HUES6 (cell line): ENCODE data around the gene GRB7.
"Not testable (repeated sequence)": the region's sequence is repeated elsewhere in the genome, so short reads cannot be mapped to it uniquely, and the experiment has no call there.

ENCODE experiments used
- H3K27ac ChIP-seq: 2 replicates; pipeline ENCODE4 v1.7.0; 2013; ENCODE audit warnings: low read depth, mild to moderate bottlenecking, low read length, inconsistent platforms
- H3K27me3 ChIP-seq: 2 replicates; pipeline ENCODE4 v1.6.1; 2013; ENCODE audit warnings: low read length; ENCODE audit not compliant: control insufficient read depth, insufficient read depth
- H3K36me3 ChIP-seq: 2 replicates; pipeline ENCODE4 v1.6.1; 2013; ENCODE audit warnings: low read length; ENCODE audit not compliant: control insufficient read depth, insufficient read depth
- H3K4me1 ChIP-seq: 2 replicates; pipeline ENCODE4 v1.6.1; 2013; ENCODE audit warnings: low read length; ENCODE audit not compliant: control insufficient read depth, insufficient read depth
- H3K4me3 ChIP-seq: 2 replicates; pipeline ENCODE4 v1.5.1; 2013; ENCODE audit warnings: low read depth, low read length
- H3K9ac ChIP-seq: one replicate; pipeline ENCODE4 v1.6.1; 2013; ENCODE audit warnings: mild to moderate bottlenecking, low read length
- H3K9me3 ChIP-seq: 2 replicates; pipeline ENCODE4 v1.6.1; 2013; ENCODE audit warnings: low read depth, low read length; ENCODE audit not compliant: control insufficient read depth, insufficient read depth

Gene GRB7

DNA sequence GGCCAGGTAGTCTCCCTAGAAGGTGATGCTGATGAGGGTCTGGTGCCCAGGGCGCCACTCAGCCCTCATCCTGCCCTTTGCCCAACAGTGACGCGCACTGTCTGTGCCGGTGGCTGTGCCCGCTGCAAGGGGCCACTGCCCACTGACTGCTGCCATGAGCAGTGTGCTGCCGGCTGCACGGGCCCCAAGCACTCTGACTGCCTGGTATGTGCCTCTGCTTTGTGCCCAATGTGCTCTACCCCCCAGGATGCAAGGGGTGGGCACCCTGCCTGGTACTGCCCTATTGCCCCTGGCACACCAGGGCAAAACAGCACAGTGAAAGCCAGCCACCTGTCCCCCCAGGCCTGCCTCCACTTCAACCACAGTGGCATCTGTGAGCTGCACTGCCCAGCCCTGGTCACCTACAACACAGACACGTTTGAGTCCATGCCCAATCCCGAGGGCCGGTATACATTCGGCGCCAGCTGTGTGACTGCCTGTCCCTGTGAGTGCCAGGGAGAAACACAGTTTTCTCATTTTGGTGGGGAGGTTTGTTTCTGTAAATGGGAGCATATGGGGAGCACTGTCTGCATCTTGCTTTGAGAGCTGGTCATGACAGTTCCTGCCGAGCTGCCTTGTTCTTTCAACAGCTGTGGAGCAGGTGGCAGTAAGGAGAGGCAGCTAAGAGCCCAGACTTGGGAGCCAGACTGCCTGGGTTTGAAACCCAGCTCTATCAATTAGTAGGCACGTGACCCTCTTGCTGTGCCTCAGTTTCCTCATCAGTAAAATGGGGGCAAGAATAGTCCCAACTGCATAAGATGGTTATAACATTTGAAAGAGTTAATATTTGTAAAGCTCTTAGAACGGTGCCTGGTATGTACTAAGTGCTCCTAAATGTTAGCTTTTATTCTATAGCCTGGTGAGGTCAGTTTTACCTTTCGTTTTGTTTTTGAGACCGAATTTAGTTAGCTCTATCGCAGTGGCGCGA lies 27.5 kb upstream of the GRB7 start:
- H3K9ac ChIP-seq: no peak overlapping the region
- no peaks in the 10 kb centered on the region for H3K9me3 ChIP-seq
- no peak overlapping the region for H3K4me3 ChIP-seq
- H3K4me1 ChIP-seq: peaks cover 8% of the 10 kb centered on the region
- H3K27ac ChIP-seq: no peak overlapping the region
- peaks cover 87% of the 10 kb centered on the region for H3K36me3 ChIP-seq
- H3K27me3 ChIP-seq: no peaks in the 10 kb centered on the region

DNA sequence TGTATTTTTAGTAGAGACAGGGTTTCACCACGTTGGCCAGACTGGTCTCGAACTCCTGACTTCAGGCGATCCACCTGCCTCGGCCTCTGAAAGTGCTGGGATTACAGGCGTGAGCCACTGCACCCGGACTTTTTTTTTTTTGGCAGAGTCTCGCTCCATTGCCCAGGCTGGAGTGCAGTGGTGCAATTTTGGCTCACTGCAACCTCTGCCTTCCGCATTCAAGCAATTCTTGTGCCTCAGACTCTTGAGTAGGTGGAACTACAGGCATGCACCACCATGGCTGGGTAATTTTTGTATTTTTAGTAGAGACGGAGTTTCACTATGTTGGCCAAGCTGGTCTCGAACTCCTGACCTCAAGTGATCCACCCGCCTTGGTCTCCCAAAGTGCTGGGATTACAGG lies 26.7 kb upstream of the GRB7 start:
- not testable (repeated sequence) for H3K27me3 ChIP-seq, H3K27ac ChIP-seq, H3K9ac ChIP-seq, H3K9me3 ChIP-seq, H3K4me1 ChIP-seq, H3K4me3 ChIP-seq
- H3K36me3 ChIP-seq: peaks cover 93% of the 10 kb centered on the region

DNA sequence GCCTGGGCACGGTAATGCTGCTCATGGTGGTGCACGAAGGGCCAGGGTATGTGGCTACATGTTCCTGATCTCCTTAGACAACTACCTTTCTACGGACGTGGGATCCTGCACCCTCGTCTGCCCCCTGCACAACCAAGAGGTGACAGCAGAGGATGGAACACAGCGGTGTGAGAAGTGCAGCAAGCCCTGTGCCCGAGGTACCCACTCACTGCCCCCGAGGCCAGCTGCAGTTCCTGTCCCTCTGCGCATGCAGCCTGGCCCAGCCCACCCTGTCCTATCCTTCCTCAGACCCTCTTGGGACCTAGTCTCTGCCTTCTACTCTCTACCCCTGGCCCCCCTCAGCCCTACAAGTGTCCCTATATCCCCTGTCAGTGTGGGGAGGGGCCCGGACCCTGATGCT lies 25.9 kb upstream of the GRB7 start:
- Histone ChIP-seq H3K9ac (no peak overlapping the region), H3K36me3 (peaks cover 93% of the 10 kb centered on the region)

DNA sequence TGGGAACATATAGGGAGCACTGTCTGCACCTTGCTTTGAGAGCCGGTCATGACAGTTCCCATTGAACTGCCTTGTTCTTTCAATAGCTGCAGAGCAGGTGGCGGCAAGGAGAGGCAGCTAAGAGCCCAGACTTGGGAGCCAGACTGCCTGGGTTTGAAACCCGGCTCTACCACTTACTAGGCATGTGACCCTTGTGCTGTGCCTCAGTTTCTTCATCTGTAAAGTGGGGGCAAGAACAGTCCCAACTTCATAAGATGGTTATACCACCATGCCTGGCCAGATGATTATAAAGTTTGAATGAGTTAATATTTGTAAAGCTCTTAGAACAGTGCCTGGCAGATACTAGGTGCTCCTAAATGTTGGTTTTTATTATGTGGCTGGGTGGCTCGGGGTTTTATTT lies 23.5 kb upstream of the GRB7 start:
- Histone ChIP-seq H3K4me3 (no peak overlapping the region), H3K27ac (no peak overlapping the region), H3K27me3 (no peaks in the 10 kb centered on the region), H3K4me1 (no peaks in the 10 kb centered on the region), H3K36me3 (peaks cover 93% of the 10 kb centered on the region), H3K9ac (no peak overlapping the region), H3K9me3 (no peaks in the 10 kb centered on the region)

More for the DNA sequence above, 25.9 kb upstream of the GRB7 start:
- Histone ChIP-seq H3K4me1 (no peaks in the 10 kb centered on the region), H3K27me3 (no peaks in the 10 kb centered on the region), H3K9me3 (no peaks in the 10 kb centered on the region), H3K4me3 (no peak overlapping the region), H3K27ac (no peak overlapping the region)

DNA sequence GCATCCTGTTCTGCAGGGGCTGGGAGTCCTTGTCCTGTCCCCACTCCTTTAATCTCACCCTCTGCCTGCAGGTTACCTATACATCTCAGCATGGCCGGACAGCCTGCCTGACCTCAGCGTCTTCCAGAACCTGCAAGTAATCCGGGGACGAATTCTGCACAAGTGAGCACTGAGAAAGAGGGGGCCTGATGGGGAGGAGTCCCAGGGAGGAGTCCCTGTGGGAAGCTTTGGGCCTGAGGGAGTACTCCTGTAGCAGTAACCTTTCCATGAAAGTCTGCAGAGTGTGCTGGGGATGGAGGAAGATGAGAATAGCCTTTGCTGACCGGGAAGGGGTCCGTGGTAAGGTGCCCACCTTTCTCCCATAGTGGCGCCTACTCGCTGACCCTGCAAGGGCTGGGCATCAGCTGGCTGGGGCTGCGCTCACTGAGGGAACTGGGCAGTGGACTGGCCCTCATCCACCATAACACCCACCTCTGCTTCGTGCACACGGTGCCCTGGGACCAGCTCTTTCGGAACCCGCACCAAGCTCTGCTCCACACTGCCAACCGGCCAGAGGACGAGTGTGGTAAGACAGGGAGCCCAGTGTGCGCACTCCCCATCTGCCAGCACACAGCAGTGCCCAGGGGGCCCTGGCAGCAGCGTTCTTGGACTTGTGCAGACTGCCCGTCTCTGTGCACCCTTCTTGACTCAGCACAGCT lies 22.2 kb upstream of the GRB7 start:
- H3K27ac ChIP-seq: no peak overlapping the region
- no peak overlapping the region for H3K4me3 ChIP-seq
- peak overlapping the region; percentile 26 for H3K9ac ChIP-seq
- no peaks in the 10 kb centered on the region for H3K4me1 ChIP-seq
- H3K27me3 ChIP-seq: no peaks in the 10 kb centered on the region
- no peaks in the 10 kb centered on the region for H3K9me3 ChIP-seq
- peaks cover 93% of the 10 kb centered on the region for H3K36me3 ChIP-seq

DNA sequence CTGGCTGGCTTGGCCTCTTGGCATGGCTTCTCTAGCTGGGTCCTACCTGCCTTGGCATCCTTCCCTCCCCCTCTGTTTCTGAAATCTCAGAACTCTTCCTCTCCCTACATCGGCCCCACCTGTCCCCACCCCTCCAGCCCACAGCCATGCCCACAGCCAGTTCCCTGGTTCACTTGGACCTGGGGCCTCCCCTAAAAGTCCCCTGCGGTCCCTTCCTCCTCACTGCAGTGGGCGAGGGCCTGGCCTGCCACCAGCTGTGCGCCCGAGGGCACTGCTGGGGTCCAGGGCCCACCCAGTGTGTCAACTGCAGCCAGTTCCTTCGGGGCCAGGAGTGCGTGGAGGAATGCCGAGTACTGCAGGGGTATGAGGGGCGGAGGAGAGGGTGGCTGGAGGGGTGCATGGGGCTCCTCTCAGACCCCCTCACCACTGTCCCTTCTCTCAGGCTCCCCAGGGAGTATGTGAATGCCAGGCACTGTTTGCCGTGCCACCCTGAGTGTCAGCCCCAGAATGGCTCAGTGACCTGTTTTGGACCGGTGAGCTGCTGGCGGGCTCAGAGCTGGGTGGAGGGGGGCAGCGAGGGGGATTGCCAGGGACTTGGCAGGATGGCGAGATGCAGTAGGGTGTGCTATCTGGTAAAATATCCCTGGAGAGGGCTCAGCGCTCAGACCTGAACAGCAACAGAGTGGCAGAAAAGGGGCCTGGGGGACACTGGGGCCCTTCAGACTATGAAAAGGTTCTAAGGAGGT lies 21.5 kb upstream of the GRB7 start:
- Histone ChIP-seq H3K27ac (no peak overlapping the region), H3K4me1 (no peaks in the 10 kb centered on the region), H3K36me3 (peaks cover 89% of the 10 kb centered on the region), H3K4me3 (no peak overlapping the region), H3K9me3 (no peaks in the 10 kb centered on the region), H3K9ac (no peak overlapping the region), H3K27me3 (no peaks in the 10 kb centered on the region)

DNA sequence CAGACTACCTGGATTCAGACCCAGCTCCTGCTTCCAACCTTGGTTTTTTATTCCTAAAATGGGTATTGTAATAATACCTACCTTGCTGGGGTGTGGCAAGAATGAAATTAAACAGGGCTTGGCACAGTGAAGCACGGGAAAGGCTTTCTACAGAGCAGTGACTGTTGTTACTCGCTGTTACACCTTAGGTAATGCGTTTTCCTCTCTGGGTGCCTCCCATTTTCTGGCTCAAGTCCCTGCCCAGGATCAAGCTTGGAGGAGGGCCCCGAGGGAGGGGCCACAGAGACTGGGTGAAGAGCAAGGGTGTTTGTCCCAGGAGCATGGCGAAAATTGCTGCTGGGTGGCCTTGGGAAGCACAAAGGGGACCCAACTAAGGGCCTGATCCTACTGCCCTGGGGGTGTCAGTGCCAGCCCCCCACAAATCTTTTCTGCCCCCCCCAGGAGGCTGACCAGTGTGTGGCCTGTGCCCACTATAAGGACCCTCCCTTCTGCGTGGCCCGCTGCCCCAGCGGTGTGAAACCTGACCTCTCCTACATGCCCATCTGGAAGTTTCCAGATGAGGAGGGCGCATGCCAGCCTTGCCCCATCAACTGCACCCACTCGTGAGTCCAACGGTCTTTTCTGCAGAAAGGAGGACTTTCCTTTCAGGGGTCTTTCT lies 20.7 kb upstream of the GRB7 start:
- no peaks in the 10 kb centered on the region for H3K9me3 ChIP-seq
- H3K4me1 ChIP-seq: no peaks in the 10 kb centered on the region
- H3K9ac ChIP-seq: no peak overlapping the region
- no peaks in the 10 kb centered on the region for H3K27me3 ChIP-seq
- H3K27ac ChIP-seq: no peak overlapping the region
- H3K36me3 ChIP-seq: peaks cover 88% of the 10 kb centered on the region
- H3K4me3 ChIP-seq: no peak overlapping the region

DNA sequence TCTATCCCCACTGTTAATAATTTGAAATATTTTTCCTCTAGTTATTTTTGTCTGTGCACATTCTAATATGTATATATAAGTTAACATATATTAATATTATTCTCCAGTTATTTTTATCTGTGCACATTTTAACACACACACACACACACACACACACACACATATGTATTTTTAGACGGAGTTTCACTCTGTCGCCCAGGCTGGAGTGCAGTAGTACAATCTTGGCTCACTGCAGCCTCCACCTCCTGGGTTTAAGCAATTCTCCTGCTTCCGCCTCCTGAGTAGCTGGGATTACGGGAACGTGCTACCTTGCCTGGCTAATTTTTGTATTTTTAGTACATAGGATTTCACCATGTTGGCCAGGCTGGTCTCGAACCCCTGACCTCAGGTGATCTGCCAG lies 20.1 kb upstream of the GRB7 start:
- Histone ChIP-seq H3K27me3 (no peaks in the 10 kb centered on the region), H3K9me3 (no peaks in the 10 kb centered on the region), H3K4me3 (no peak overlapping the region), H3K27ac (no peak overlapping the region), H3K9ac (no peak overlapping the region), H3K4me1 (no peaks in the 10 kb centered on the region), H3K36me3 (peaks cover 88% of the 10 kb centered on the region)

DNA sequence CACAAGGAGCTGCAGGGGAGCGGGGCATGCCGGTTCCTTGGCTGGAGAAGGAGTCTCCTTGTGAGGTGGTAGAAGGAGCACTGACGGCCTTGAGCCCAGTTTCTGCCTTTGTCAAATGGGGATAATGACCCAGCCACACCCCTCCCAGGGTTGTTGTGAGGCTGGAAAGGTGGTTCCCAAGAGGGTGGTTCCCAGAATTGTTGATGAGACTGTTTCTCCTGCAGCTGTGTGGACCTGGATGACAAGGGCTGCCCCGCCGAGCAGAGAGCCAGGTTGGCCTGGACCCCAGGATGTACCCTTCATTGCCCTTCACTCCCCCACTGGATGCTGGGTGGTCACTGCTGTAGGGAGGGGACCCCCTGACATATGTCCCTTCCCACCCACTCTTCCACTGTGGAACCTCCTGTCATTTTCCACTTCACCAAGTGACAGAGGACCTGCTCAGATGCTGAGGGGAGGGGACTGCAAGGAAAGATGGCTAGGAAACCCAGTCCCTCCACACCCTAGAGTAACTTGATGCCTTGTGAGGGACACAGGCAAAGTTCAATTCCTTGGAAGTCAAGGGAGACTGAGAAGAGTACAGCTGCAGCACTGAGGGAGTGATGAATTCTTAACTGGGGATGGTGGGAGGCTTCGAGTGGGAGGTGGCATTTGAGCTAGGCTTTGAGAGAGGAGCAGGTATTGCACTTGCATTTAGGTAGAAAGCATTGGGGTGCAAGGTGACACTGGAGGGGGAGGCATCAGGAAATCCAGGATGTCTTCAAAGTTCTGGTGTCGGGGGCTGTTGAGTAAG lies 18.0 kb upstream of the GRB7 start:
- no peaks in the 10 kb centered on the region for H3K27me3 ChIP-seq
- no peaks in the 10 kb centered on the region for H3K9me3 ChIP-seq
- H3K9ac ChIP-seq: no peak overlapping the region
- H3K4me1 ChIP-seq: peaks cover 9% of the 10 kb centered on the region
- H3K36me3 ChIP-seq: peaks cover 84% of the 10 kb centered on the region
- no peak overlapping the region for H3K4me3 ChIP-seq
- no peak overlapping the region for H3K27ac ChIP-seq

DNA sequence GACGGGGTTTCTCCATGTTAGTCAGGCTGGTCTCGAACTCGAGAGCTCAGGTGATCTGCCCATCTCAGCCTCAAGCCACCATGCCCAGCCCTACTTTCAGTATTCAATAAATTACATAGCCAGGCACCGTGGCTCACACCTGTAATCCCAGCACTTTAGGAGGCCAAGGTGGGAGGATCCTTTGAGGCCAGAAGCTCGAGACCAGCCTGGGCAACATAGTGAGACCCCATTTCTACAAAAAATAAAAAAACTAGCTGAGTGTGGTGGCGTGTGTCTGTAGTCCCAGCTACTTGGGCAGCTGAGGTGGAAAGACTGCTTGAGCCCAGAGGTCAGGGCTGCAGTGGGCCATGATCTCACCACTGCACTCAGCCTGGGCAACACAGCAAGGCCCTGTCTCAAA lies 15.6 kb upstream of the GRB7 start:
- no peaks in the 10 kb centered on the region for H3K9me3 ChIP-seq
- no peak overlapping the region for H3K4me3 ChIP-seq
- no peak overlapping the region for H3K9ac ChIP-seq
- peaks cover 84% of the 10 kb centered on the region for H3K36me3 ChIP-seq
- H3K27ac ChIP-seq: no peak overlapping the region
- H3K4me1 ChIP-seq: peaks cover 9% of the 10 kb centered on the region
- no peaks in the 10 kb centered on the region for H3K27me3 ChIP-seq
